A673 (cell line): ENCODE measurements around the gene TCF20. TPM values are rescaled to one million over a fixed set of nuclear protein-coding genes. Genes with fewer than 3 reads are reported as not detected.

Experiments
- BruUV-seq: library from RNA; stranded (reverse); fragments of 400-500 nt; replicated peaks from 2 replicates; lab custom pipeline; 2021; lab: Mats Ljungman, UMichigan
- CTCF ChIA-PET: fragments of 300-600 bp; sonication (Branson Sonifier 250); formaldehyde crosslinking; loops from one replicate; lab custom pipeline; 2022; ENCODE audit warnings: antibody characterized with exemption; lab: Charles Lee
- POLR2A ChIA-PET: fragments of 300-600 bp; sonication (Branson Sonifier 250); formaldehyde crosslinking; loops from one replicate; lab custom pipeline; 2022; ENCODE audit warnings: antibody characterized with exemption; ENCODE audit not compliant: low non-redundant PET; lab: Charles Lee
- DNase-seq: peaks from one replicate; pipeline ENCODE4 v3.0.0-alpha.2; 2015; ENCODE audit warnings: low spot score
- H3K27ac ChIP-seq: fragments of 200-600 bp; sonication (generic); 2 replicates; pipeline ENCODE4 v1.5.1; 2016; ENCODE audit warnings: mixed run types, low read depth, mild to moderate bottlenecking, mixed read lengths, antibody characterized with exemption, low read length; ENCODE audit not compliant: poor library complexity, severe bottlenecking
- H3K27me3 ChIP-seq: fragments of 200-600 bp; sonication (generic); replicated peaks from 2 replicates; pipeline ENCODE4 v1.6.1; 2017; ENCODE audit warnings: mixed run types, low read depth, mild to moderate bottlenecking, mixed read lengths, antibody characterized with exemption, low read length; ENCODE audit not compliant: insufficient read depth, poor library complexity
- H3K36me3 ChIP-seq: fragments of 200-600 bp; sonication (generic); 2 replicates; pipeline ENCODE4 v1.6.1; 2016; ENCODE audit warnings: mixed run types, mild to moderate bottlenecking, mixed read lengths, antibody characterized with exemption, low read length; ENCODE audit not compliant: insufficient read depth, poor library complexity, severe bottlenecking
- H3K4me1 ChIP-seq: fragments of 200-600 bp; sonication (generic); 2 replicates; pipeline ENCODE4 v1.6.1; 2017; ENCODE audit warnings: mixed run types, mild to moderate bottlenecking, mixed read lengths, antibody characterized with exemption, low read length; ENCODE audit not compliant: insufficient read depth, poor library complexity, severe bottlenecking
- H3K4me3 ChIP-seq: fragments of 200-600 bp; sonication (generic); 2 replicates; pipeline ENCODE4 v1.5.1; 2016; ENCODE audit warnings: low read depth, mixed run types, mild to moderate bottlenecking, mixed read lengths, low read length; ENCODE audit not compliant: poor library complexity, severe bottlenecking
- H3K9me3 ChIP-seq: fragments of 200-600 bp; sonication (generic); 2 replicates; pipeline ENCODE4 v1.6.1; 2016; ENCODE audit warnings: mixed run types, low read depth, mild to moderate bottlenecking, mixed read lengths, antibody characterized with exemption, low read length; ENCODE audit not compliant: poor library complexity, severe bottlenecking
- EZH2 ChIP-seq: fragments of 200-600 bp; sonication (generic); IDR thresholded peaks from 2 replicates; pipeline ENCODE4 v1.6.1; 2017; ENCODE audit warnings: borderline replicate concordance, low read depth, mild to moderate bottlenecking, mixed read lengths, antibody characterized with exemption, low read length; ENCODE audit not compliant: poor library complexity, severe bottlenecking
- intact Hi-C: fragments of 100-400 bp; cut with micrococcal nuclease; formaldehyde crosslinking; loops from one replicate; pipeline ENCODE4 v1.10.0; 2022; ENCODE audit not compliant: unreplicated experiment
- total RNA-seq: library from RNA; stranded (reverse); gene quantifications from 2 replicates; pipeline ENCODE4 v1.2.3, GENCODE V29; 2021
- TF ChIP-seq, protein P1 (sequence below): fragments of 300-800, 200-600 bp; sonication (generic); conservative IDR thresholded peaks from 2 replicates; pipeline ENCODE4 v1.5.1; 2017; ENCODE audit warnings: low read depth, mild to moderate bottlenecking, antibody characterized with exemption, low read length, moderate library complexity, mixed read lengths

The TCF20 gene
- total RNA-seq, 1 experiment from 2014 or later: 69.3 TPM

DNA sequence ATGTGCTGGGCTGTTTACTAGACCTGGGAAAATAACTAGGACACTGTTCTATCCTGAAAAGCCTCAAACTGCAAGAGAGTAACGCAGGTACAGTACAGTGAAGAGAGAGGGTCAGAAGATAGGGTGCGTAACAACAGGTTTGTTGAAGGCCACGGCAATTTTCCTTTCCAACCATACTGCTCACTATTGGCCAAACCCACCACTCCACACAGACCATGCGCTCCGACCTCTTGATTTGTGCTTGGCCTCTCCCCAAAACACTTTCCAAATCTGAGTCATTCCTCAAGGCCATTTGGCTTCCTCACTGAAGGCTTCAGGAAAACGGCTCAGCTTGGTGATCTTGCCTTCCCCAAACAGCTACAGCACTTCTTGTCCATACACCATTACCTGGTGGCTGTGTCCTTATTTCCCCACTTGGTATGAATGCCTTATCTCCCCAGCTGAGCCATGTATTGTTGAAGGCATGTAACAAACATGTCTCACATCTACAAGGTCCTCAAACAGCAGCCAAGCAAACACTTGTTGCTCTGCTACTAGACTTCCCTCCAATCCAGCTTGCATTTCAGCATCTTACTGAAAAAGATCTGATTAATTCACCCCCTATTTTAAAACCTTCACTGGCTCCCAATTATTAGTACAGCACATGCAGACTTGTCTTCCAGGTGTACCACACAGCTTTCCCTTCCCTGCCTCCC, 40.9 kb downstream of the TCF20 start:
- Histone ChIP-seq H3K4me1 (no peaks in the 10 kb centered on the region), H3K36me3 (no peaks in the 10 kb centered on the region), H3K27ac (no peak overlapping the region), H3K9me3 (no peaks in the 10 kb centered on the region), H3K27me3 (no peaks in the 10 kb centered on the region), H3K4me3 (no peak overlapping the region)
- no peak for DNase-seq
- no TSS peak for BruUV-seq
- intact Hi-C loops: no loop called here
- ChIA-PET CTCF (interaction anchor here (1.0 kb wide), 1 partner anchor 215 kb away, joined by 5 read pairs; no protein-coding TSS in a partner anchor), POLR2A (no interaction called here)
- TF ChIP-seq, protein P1, sequence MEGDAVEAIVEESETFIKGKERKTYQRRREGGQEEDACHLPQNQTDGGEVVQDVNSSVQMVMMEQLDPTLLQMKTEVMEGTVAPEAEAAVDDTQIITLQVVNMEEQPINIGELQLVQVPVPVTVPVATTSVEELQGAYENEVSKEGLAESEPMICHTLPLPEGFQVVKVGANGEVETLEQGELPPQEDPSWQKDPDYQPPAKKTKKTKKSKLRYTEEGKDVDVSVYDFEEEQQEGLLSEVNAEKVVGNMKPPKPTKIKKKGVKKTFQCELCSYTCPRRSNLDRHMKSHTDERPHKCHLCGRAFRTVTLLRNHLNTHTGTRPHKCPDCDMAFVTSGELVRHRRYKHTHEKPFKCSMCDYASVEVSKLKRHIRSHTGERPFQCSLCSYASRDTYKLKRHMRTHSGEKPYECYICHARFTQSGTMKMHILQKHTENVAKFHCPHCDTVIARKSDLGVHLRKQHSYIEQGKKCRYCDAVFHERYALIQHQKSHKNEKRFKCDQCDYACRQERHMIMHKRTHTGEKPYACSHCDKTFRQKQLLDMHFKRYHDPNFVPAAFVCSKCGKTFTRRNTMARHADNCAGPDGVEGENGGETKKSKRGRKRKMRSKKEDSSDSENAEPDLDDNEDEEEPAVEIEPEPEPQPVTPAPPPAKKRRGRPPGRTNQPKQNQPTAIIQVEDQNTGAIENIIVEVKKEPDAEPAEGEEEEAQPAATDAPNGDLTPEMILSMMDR: no peak
- no peak for TF ChIP-seq EZH2

DNA sequence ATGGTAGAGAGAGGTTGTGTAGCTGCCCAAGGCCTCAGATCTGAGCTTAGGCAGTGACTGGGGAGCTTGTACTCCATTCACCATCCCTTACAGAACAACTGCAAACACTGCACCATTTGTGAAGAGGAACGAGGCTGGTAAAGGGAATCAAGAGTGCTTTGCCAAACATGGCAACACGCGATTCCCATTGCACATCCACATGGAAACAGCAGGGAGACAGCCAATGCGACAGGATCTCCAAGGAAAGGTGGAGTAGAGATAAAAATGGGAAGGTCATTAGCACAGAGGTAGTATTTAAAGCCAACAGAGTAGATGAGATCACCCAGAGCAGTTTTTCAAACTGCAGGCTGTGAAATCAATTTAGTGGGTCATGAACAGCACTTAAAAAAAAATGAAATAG, 42.0 kb downstream of the TCF20 start:
- Histone ChIP-seq H3K4me3 (no peak overlapping the region), H3K4me1 (no peaks in the 10 kb centered on the region), H3K9me3 (no peaks in the 10 kb centered on the region), H3K36me3 (no peaks in the 10 kb centered on the region), H3K27ac (no peak overlapping the region), H3K27me3 (no peaks in the 10 kb centered on the region)
- TF ChIP-seq, protein P1: no peak
- TF ChIP-seq EZH2: no peak
- ChIA-PET POLR2A (no interaction called here), CTCF (no interaction called here)
- no peak for DNase-seq
- intact Hi-C loops: no loop called here
- BruUV-seq: no TSS peak

DNA sequence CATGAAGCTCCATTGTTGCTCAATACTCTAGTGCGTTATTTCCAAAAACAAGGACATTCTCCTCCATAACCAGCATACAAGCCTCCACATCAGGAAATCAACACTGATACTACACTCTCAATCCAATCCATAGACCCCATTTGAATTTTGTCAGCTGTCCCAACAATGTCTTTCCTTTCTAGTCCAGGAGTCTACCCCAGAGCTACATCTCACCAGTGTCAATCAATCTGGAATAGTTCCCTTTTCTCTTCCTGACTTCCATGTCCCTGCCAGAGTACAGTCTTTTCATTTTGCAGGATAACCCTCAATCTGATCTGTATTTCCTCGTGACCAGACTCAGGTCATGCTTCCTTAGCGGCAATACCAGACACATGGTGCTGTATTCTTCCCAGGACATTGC, 43.0 kb downstream of the TCF20 start:
- BruUV-seq: no TSS peak
- ChIA-PET CTCF (no interaction called here), POLR2A (no interaction called here)
- no peak overlapping the region for H3K4me3 ChIP-seq
- no peaks in the 10 kb centered on the region for H3K4me1 ChIP-seq
- H3K27ac ChIP-seq: no peak overlapping the region
- intact Hi-C loops: no loop called here
- DNase-seq: no peak
- H3K36me3 ChIP-seq: no peaks in the 10 kb centered on the region
- H3K9me3 ChIP-seq: no peaks in the 10 kb centered on the region
- H3K27me3 ChIP-seq: no peaks in the 10 kb centered on the region
- no peak for TF ChIP-seq EZH2
- TF ChIP-seq, protein P1: no peak
